ENCODE data around the gene RALGAPA1.

DNA sequence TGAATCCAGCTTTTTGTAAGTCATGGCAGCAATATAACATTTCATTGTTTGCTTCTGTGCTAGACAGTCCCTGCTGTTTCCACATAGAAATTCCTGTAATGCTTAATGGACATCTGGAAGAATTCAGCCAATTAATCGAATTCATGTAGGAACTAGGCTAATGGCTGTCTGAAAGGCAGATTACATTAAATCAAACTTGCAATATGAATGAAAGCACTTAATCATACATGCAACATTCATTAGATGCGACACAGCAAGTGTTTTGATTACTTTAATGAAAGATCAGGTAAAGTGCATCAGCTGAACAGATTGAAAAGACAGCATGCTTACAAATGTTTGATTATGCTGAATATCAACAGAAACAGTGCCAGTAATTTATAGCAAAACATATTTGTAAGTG is 299.2 kb downstream of the RALGAPA1 start:
- TF ChIP-seq, protein P1, sequence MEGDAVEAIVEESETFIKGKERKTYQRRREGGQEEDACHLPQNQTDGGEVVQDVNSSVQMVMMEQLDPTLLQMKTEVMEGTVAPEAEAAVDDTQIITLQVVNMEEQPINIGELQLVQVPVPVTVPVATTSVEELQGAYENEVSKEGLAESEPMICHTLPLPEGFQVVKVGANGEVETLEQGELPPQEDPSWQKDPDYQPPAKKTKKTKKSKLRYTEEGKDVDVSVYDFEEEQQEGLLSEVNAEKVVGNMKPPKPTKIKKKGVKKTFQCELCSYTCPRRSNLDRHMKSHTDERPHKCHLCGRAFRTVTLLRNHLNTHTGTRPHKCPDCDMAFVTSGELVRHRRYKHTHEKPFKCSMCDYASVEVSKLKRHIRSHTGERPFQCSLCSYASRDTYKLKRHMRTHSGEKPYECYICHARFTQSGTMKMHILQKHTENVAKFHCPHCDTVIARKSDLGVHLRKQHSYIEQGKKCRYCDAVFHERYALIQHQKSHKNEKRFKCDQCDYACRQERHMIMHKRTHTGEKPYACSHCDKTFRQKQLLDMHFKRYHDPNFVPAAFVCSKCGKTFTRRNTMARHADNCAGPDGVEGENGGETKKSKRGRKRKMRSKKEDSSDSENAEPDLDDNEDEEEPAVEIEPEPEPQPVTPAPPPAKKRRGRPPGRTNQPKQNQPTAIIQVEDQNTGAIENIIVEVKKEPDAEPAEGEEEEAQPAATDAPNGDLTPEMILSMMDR (optimal IDR thresholded peaks at IDR 0.05 in 1 of 3, IDR thresholded peaks at IDR 0.05 in 1 of 3, conservative IDR thresholded peaks at IDR 0.05 in 1 of 3; ENCODE audit: extremely low read depth in 1 of 3, insufficient read depth in 2 of 3, low read length in 3 of 3) = no peak
- TF ChIP-seq EZH2 (IDR thresholded peaks at IDR 0.05; ENCODE audit: low read length) = no peak
